Adrenal gland (tissue), 12 donors: ENCODE data around the gene LY86. TPM values are rescaled to one million over a fixed set of nuclear protein-coding genes. Genes with fewer than 3 reads are reported as not detected.

Experiments used
- DNase-seq, 7 donors: peaks; one replicate each; pipeline ENCODE4 v3.0.0-alpha.2; 2019 to 2020
- H3K27ac ChIP-seq, 5 donors: fragments of 200-600 bp; sonication (generic) in 4 of 5; 1 replicate in 3 of 5; 2 replicates in 2 of 5; pipeline versions ENCODE4 v1.5.1 to v1.8.0; 2016 to 2020; ENCODE audit warnings: mild to moderate bottlenecking in 1 of 5
- H3K27me3 ChIP-seq: fragments of 200-600 bp; 2 replicates; pipeline ENCODE4 v1.8.0; 2021
- H3K36me3 ChIP-seq, 2 donors: fragments of 200-600 bp; replicated peaks in 1 of 2; 1 replicate in 1 of 2; 2 replicates in 1 of 2; pipeline versions ENCODE4 v1.5.1 to v1.8.0; 2018 to 2022
- H3K4me1 ChIP-seq, 2 donors: fragments of 200-600 bp; replicated peaks in 1 of 2; 1 replicate in 1 of 2; 2 replicates in 1 of 2; pipeline versions ENCODE4 v1.5.1 to v1.8.0; 2018 to 2021
- H3K4me3 ChIP-seq, 4 donors: fragments of 200-600 bp; sonication (generic) in 3 of 4; one replicate each; pipeline ENCODE4 v1.5.1; 2016 to 2018
- H3K9me3 ChIP-seq, 3 donors: fragments of 200-600 bp; sonication (generic) in 1 of 3; replicated peaks in 1 of 3; 1 replicate in 2 of 3; 2 replicates in 1 of 3; pipeline versions ENCODE4 v1.5.1 to v1.8.0; 2016 to 2021
- CTCF ChIP-seq, 6 experiments: fragments of 450-650 bp in 4 of 6; fragments of 200-600 bp in 2 of 6; sonication (generic) in 1 of 6; IDR thresholded peaks; 1 replicate in 5 of 6; 2 replicates in 1 of 6; pipeline versions ENCODE4 v1.5.1 to v1.8.0; 2016 to 2021; ENCODE audit warnings: antibody characterized with exemption in 6 of 6, mild to moderate bottlenecking in 2 of 6, moderate library complexity in 1 of 6
- POLR2A ChIP-seq, 2 donors: fragments of 450-650 bp; IDR thresholded peaks; one replicate each; pipeline ENCODE4 v1.6.1; 2017; ENCODE audit warnings: antibody characterized with exemption in 2 of 2, mild to moderate bottlenecking in 2 of 2, moderate library complexity in 1 of 2
- WGBS, 4 donors: extraction: QIAGEN DNeasy Blood & Tissue Kit in 2 of 4; methylation state at CpG; one replicate each; pipeline versions ENCODE4 v1.1.5 to v1.1.7; 2013 to 2017; 5-methylcytosine and 5-hydroxymethylcytosine counted together
- intact Hi-C, 2 donors: fragments of 100-400 bp; cut with DNase I; formaldehyde crosslinking; loops; one replicate each; pipeline versions ENCODE4 v1.14.1 to v1.15.0; 2022 to 2023
- polyA plus RNA-seq, 3 donors: library from polyadenylated mRNA; stranded (reverse); fragments of 200-250 nt in 2 of 3; fragments of 350-450 nt in 1 of 3; fragmentation: Illumina TruSeq in 1 of 3; extraction: RNeasy Lipid Tissue Mini Kit (QIAGEN cat#74804) in 1 of 3; gene quantifications; one replicate each; pipeline ENCODE4 v1.2.3, GENCODE V29; 2013 to 2014
- total RNA-seq, 9 donors: library from RNA; depleted of rRNA in 4 of 9; stranded (reverse); fragments of >200 nt in 4 of 9; fragments of 120-200 nt in 1 of 9; fragmentation: NEBNext Ultra II Directional in 1 of 9; extraction: Animal tissue kit (Norgen Biotek cat#: 25700) in 1 of 9; gene quantifications; one replicate each; pipeline versions ENCODE4 v1.1.0 to v1.2.4, GENCODE V29; 2013 to 2023
- donor health status: healthy with polysubstance abuse.
- donor health status: Bipolar disorder and iron deficiency.
- donor health status: DM: yes; HTN: yes; CAD: no.
- donor health status: DM: no; HTN: no; CAD: no.
- donor health status: DM: no; HTN: no; CAD: no.
- donor health status: DM: yes; HTN: yes; CAD: no.

LY86 gene
- total and polyA plus RNA-seq, 12 donors, result 0.60 to 25.7 (median 7.1) TPM

- no peaks in the 10 kb centered on the region for H3K36me3 ChIP-seq
- no peaks in the 10 kb centered on the region for H3K27me3 ChIP-seq
- TF ChIP-seq POLR2A (IDR thresholded peaks at IDR 0.05) (no peak), CTCF (IDR thresholded peaks at IDR 0.05) (no peak)
- no peaks in the 10 kb centered on the region for H3K9me3 ChIP-seq
- intact Hi-C loops, result no loop called here
- H3K4me1 ChIP-seq, result peaks cover 27 to 37% of the 10 kb centered on the region in 2 donors
- WGBS, 4 donors, result 81 to 85% (median 83%) methylated on average over 12 of the region's 12 CpGs
- H3K27ac ChIP-seq, result no peak overlapping the region
- no peak overlapping the region for H3K4me3 ChIP-seq
- no peak for DNase-seq
These were observed 96.9 kb downstream of the LY86 start for GRCh38 chr6:6685249-6686040.

GRCh38 chr6:6686176-6686575, 97.7 kb downstream of the LY86 start:
- TF ChIP-seq POLR2A (IDR thresholded peaks at IDR 0.05) (no peak), CTCF (IDR thresholded peaks at IDR 0.05) (no peak)
- 89 to 96% (median 95%) methylated on average over 7 of the region's 7 CpGs for WGBS, 4 donors
- peak overlapping the region in 2 of 5 donors; percentile 75 to 78 for H3K27ac ChIP-seq
- peaks cover 27 to 31% of the 10 kb centered on the region in 2 donors for H3K4me1 ChIP-seq
- H3K27me3 ChIP-seq, result no peaks in the 10 kb centered on the region
- no peaks in the 10 kb centered on the region for H3K36me3 ChIP-seq
- DNase-seq, result no peak
- intact Hi-C loops, result no loop called here
- H3K4me3 ChIP-seq, result peak overlapping the region in 1 of 4 donors; percentile 42
- H3K9me3 ChIP-seq, result no peaks in the 10 kb centered on the region

- DNase-seq, result peak; percentile 98 to 99 (median 99)
- no peaks in the 10 kb centered on the region for H3K36me3 ChIP-seq
- no peaks in the 10 kb centered on the region for H3K27me3 ChIP-seq
- peak overlapping the region in 4 of 5 donors; percentile 9 to 84 (median 61) for H3K27ac ChIP-seq
- intact Hi-C loops, result no loop called here
- peak; percentile 23 to 90 for TF ChIP-seq POLR2A (IDR thresholded peaks at IDR 0.05)
- peak in 1 of 6 experiments; percentile 5 for TF ChIP-seq CTCF (IDR thresholded peaks at IDR 0.05)
- WGBS, 4 donors, result 31 to 42% (median 37%) methylated on average over 15 to 26 of the region's 26 CpGs
- peak overlapping the region in 1 of 4 donors; percentile 42 for H3K4me3 ChIP-seq
- peaks cover 27 to 31% of the 10 kb centered on the region in 2 donors for H3K4me1 ChIP-seq
- no peaks in the 10 kb centered on the region for H3K9me3 ChIP-seq
These were observed 98.5 kb downstream of the LY86 start for GRCh38 chr6:6686748-6687601.

GRCh38 chr6:6688283-6688682, 99.8 kb downstream of the LY86 start:
- no peaks in the 10 kb centered on the region for H3K9me3 ChIP-seq
- H3K36me3 ChIP-seq, result no peaks in the 10 kb centered on the region
- no peak overlapping the region for H3K4me3 ChIP-seq
- peaks cover 27 to 31% of the 10 kb centered on the region in 2 donors for H3K4me1 ChIP-seq
- no peaks in the 10 kb centered on the region for H3K27me3 ChIP-seq
- H3K27ac ChIP-seq, result peak overlapping the region in 3 of 5 donors; percentile 30 to 78 (median 44)
- TF ChIP-seq CTCF (IDR thresholded peaks at IDR 0.05), result no peak
- TF ChIP-seq POLR2A (IDR thresholded peaks at IDR 0.05), result no peak
- no peak for DNase-seq
- 11 to 32% (median 29%) methylated on average over 1 of the region's 1 CpG for WGBS, 4 donors
- intact Hi-C loops, result no loop called here
